Gastrocnemius medialis (tissue), 4 donors: ENCODE measurements around the gene OR10Z1. TPM values are rescaled to one million over a fixed set of nuclear protein-coding genes. Genes with fewer than 3 reads are reported as not detected.

Source experiments
- ATAC-seq, 2 donors: fragments of 150-250 bp; one replicate each; pipeline ENCODE4 v1.9.1; 2016
- DNase-seq, 2 donors: peaks; one replicate each; pipeline ENCODE4 v3.0.0-alpha.2; 2019
- H3K27ac ChIP-seq, 4 donors: fragments of 200-600 bp; sonication (generic); 1 replicate in 1 of 4; 2 replicates in 3 of 4; pipeline ENCODE4 v1.5.1; 2016 to 2018; ENCODE audit warnings: mild to moderate bottlenecking in 2 of 4, moderate library complexity in 1 of 4
- H3K27me3 ChIP-seq, 3 donors: fragments of 200-600 bp; sonication (generic) in 2 of 3; 1 replicate in 1 of 3; 2 replicates in 2 of 3; pipeline versions ENCODE4 v1.5.1 to v1.6.0; 2016 to 2019; ENCODE audit warnings: mild to moderate bottlenecking in 1 of 3, moderate library complexity in 1 of 3
- H3K36me3 ChIP-seq, 2 donors: fragments of 200-600 bp; sonication (generic) in 1 of 2; one replicate each; pipeline ENCODE4 v1.5.1; 2017 to 2018
- H3K4me1 ChIP-seq, 2 donors: fragments of 200-600 bp; sonication (generic) in 1 of 2; one replicate each; pipeline ENCODE4 v1.5.1; 2016 to 2017; ENCODE audit warnings: mild to moderate bottlenecking in 2 of 2
- H3K4me3 ChIP-seq, 4 donors: fragments of 200-600 bp; sonication (generic) in 3 of 4; 1 replicate in 1 of 4; 2 replicates in 3 of 4; pipeline ENCODE4 v1.5.1; 2016 to 2019; ENCODE audit warnings: mild to moderate bottlenecking in 2 of 4
- H3K9me3 ChIP-seq, 3 donors: fragments of 200-600 bp; sonication (generic) in 2 of 3; 1 replicate in 1 of 3; 2 replicates in 2 of 3; pipeline ENCODE4 v1.5.1; 2016 to 2019
- POLR2A ChIP-seq, 2 donors: fragments of 450-650 bp; IDR thresholded peaks; one replicate each; pipeline ENCODE4 v1.6.1; 2017; ENCODE audit warnings: antibody characterized with exemption in 2 of 2, mild to moderate bottlenecking in 2 of 2, moderate library complexity in 2 of 2
- in situ Hi-C, 4 donors: fragments of 200-750 bp; cut with MboI; loops; one replicate each; pipeline versions ENCODE4 v1.15.0 to v1.8.0; 2017; ENCODE audit warnings: low sequenced_read_pairs in 4 of 4
- intact Hi-C: fragments of 100-400 bp; cut with DNase I; formaldehyde crosslinking; loops from one replicate; pipeline ENCODE4 v1.15.1; 2023; ENCODE audit warnings: low total_unique reads
- total RNA-seq, 4 donors: library from RNA; depleted of rRNA; stranded (reverse); fragments of >200 nt; gene quantifications; one replicate each; pipeline versions ENCODE4 v1.1.0 to v1.2.3, GENCODE V29; 2016
- TF ChIP-seq, protein P1 (sequence below), 5 experiments: fragments of 450-650 bp in 3 of 5; fragments of 200-600 bp in 2 of 5; sonication (generic) in 2 of 5; IDR thresholded peaks in 4 of 5; conservative IDR thresholded peaks in 1 of 5; 1 replicate in 4 of 5; 2 replicates in 1 of 5; pipeline ENCODE4 v1.5.1; 2016 to 2019; ENCODE audit warnings: antibody characterized with exemption in 5 of 5, mild to moderate bottlenecking in 3 of 5, moderate library complexity in 3 of 5

Gene OR10Z1
- total RNA-seq, 4 donors from 2014 or later, result not detected

DNA sequence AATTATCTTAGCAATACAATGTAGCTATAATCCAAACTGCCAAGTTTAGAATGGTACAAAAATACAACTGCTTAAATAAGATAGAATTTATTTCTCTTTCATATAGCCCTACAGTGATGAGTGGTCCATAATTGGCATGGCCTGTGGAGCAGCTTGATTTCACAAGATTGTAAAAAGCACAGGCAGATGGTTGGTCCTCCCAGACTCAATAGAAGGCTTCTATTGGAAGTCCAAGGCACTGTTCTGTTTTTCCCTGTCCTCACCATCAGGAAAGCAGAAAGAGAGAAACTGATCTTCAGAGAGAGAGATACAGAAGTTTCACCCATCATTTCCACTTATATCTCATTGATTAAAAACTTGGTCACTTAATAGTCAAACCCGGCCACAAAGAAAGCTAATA, 32.8 kb upstream of the OR10Z1 start:
- ATAC-seq, result no peak
- no peaks in the 10 kb centered on the region for H3K36me3 ChIP-seq
- in situ Hi-C loops (no loop called here), intact Hi-C loops (no loop called here)
- no peaks in the 10 kb centered on the region for H3K9me3 ChIP-seq
- H3K27ac ChIP-seq, result no peak overlapping the region
- H3K4me1 ChIP-seq, result no peaks in the 10 kb centered on the region
- TF ChIP-seq POLR2A (IDR thresholded peaks at IDR 0.05), result no peak
- TF ChIP-seq, protein P1, sequence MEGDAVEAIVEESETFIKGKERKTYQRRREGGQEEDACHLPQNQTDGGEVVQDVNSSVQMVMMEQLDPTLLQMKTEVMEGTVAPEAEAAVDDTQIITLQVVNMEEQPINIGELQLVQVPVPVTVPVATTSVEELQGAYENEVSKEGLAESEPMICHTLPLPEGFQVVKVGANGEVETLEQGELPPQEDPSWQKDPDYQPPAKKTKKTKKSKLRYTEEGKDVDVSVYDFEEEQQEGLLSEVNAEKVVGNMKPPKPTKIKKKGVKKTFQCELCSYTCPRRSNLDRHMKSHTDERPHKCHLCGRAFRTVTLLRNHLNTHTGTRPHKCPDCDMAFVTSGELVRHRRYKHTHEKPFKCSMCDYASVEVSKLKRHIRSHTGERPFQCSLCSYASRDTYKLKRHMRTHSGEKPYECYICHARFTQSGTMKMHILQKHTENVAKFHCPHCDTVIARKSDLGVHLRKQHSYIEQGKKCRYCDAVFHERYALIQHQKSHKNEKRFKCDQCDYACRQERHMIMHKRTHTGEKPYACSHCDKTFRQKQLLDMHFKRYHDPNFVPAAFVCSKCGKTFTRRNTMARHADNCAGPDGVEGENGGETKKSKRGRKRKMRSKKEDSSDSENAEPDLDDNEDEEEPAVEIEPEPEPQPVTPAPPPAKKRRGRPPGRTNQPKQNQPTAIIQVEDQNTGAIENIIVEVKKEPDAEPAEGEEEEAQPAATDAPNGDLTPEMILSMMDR (IDR thresholded peaks at IDR 0.05 in 4 of 5, conservative IDR thresholded peaks at IDR 0.05 in 1 of 5), result no peak
- DNase-seq, result no peak
- H3K27me3 ChIP-seq, result no peaks in the 10 kb centered on the region
- no peak overlapping the region for H3K4me3 ChIP-seq

DNA sequence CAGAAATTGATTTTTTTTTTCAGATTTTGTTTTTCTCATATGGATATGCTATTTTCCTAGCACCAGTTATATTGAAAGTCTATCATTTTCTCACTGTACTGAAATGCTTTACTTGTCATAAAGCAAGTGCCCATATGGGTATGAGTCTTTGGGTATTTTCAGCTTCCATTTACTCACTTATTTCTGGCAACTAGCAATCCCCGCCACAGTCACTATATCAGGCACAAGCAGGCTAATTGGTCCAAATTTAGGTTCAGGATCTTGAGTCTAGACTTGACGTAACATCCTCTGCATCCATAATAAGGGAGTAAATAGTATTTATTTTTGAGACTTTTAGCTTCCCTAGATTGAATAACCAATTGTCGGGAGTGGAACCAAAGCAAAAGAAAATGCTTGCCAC, 27.5 kb upstream of the OR10Z1 start:
- ATAC-seq, result no peak
- TF ChIP-seq, protein P1 (IDR thresholded peaks at IDR 0.05 in 4 of 5, conservative IDR thresholded peaks at IDR 0.05 in 1 of 5), result no peak
- no peak for TF ChIP-seq POLR2A (IDR thresholded peaks at IDR 0.05)
- Histone ChIP-seq H3K36me3 (no peaks in the 10 kb centered on the region), H3K27ac (no peak overlapping the region), H3K9me3 (no peaks in the 10 kb centered on the region), H3K27me3 (no peaks in the 10 kb centered on the region), H3K4me3 (no peak overlapping the region), H3K4me1 (no peaks in the 10 kb centered on the region)
- in situ Hi-C loops, result no loop called here
- intact Hi-C loops, result no loop called here
- DNase-seq, result no peak

DNA sequence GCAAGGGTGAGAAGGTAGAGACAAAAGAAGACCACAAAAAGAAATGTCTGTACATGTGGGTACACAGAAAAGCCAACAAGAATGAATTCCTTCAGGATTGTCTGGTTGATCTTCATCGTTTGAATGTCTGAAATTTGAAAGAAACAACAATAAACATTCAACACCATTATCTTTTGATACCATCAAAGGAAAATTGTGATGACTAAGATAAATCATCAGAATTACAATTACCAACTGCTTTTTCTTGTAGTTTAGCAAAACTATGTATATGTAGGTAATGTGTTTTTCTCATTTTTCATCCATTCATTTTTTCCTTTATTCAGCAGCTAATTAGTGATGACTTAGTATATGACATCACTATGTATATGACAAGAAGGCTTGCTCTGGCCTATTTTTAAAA, 25.3 kb upstream of the OR10Z1 start, which contains the start of gene OR10X1:
TSS of gene OR10X1 (minus strand) at position 167 of the 400 bp plus-strand sequence. CDS start at position 167, 0 bp downstream.
- no peak within 1 kb of the TSS for H3K4me3 ChIP-seq
- no peaks in the 10 kb centered on the region for H3K36me3 ChIP-seq
- in situ Hi-C loops, result no loop called here
- H3K27me3 ChIP-seq, result no peaks in the 10 kb centered on the region
- ATAC-seq, result no peak
- TF ChIP-seq, protein P1 (IDR thresholded peaks at IDR 0.05 in 4 of 5, conservative IDR thresholded peaks at IDR 0.05 in 1 of 5), result no peak
- TF ChIP-seq POLR2A (IDR thresholded peaks at IDR 0.05), result no peak
- H3K4me1 ChIP-seq, result no peaks in the 10 kb centered on the region
- intact Hi-C loops, result no loop called here
- H3K27ac ChIP-seq, result no peak within 1 kb of the TSS
- H3K9me3 ChIP-seq, result no peaks in the 10 kb centered on the region
- no peak for DNase-seq

DNA sequence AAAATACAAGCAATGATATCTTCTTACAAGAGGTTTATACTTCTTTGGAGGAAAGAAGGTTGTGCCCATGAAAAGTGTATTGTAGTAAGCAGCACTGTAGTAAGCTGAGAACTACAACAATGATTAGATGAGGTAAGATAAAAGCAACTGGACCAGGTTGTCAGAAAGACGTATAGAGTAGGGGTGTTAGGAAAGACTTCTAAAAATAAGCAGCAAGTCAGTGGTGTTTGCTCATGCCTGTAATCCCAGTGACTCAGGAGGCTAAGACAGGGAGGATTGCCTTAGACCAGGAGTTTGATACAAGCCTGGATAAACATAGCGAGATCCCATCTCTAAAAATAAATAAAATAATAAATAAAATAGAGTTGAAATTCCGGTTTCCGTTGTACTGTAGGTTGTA, 21.1 kb upstream of the OR10Z1 start:
- in situ Hi-C loops, result no loop called here
- no peaks in the 10 kb centered on the region for H3K9me3 ChIP-seq
- no peaks in the 10 kb centered on the region for H3K27me3 ChIP-seq
- no peak for ATAC-seq
- TF ChIP-seq, protein P1 (IDR thresholded peaks at IDR 0.05 in 4 of 5, conservative IDR thresholded peaks at IDR 0.05 in 1 of 5), result no peak
- no peak for TF ChIP-seq POLR2A (IDR thresholded peaks at IDR 0.05)
- H3K4me1 ChIP-seq, result no peaks in the 10 kb centered on the region
- H3K27ac ChIP-seq, result no peak overlapping the region
- no peak overlapping the region for H3K4me3 ChIP-seq
- intact Hi-C loops, result no loop called here
- H3K36me3 ChIP-seq, result no peaks in the 10 kb centered on the region
- no peak for DNase-seq

DNA sequence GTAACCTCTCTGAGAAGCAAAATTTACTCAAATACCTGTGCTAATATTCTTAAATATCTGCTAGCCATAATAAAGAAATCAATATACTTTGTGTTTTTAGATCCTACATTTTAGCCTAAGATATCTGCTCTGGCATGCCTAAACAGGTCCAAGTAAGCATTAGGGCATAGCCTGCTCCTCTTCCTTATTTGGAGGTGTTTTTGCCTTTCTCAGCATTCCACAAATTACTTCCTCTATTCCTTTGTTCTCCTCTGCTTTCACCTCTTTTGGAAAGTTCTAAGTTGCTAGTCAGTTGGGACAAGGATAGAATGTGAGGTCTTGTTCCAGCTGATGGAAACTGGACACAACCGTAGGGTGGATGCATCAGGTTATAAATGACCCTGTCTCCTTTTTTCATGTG, 18.1 kb upstream of the OR10Z1 start:
- Histone ChIP-seq H3K9me3 (no peaks in the 10 kb centered on the region), H3K36me3 (no peaks in the 10 kb centered on the region), H3K27me3 (no peaks in the 10 kb centered on the region), H3K4me1 (no peaks in the 10 kb centered on the region), H3K4me3 (no peak overlapping the region), H3K27ac (no peak overlapping the region)
- ATAC-seq, result no peak
- in situ Hi-C loops, result no loop called here
- intact Hi-C loops, result no loop called here
- no peak for TF ChIP-seq POLR2A (IDR thresholded peaks at IDR 0.05)
- TF ChIP-seq, protein P1 (IDR thresholded peaks at IDR 0.05 in 4 of 5, conservative IDR thresholded peaks at IDR 0.05 in 1 of 5), result no peak
- DNase-seq, result no peak
